ENCODE results near the gene NLRP9.

The NLRP9 gene

GRCh38 chr19:55689411-55690108 is 48.6 kb downstream of the NLRP9 start:
- no peak overlapping the region for H3K4me3 ChIP-seq (ENCODE audit: low read depth, low read length)
- no peak for DNase-seq (ENCODE audit: low read depth)
- TF ChIP-seq CTCF (IDR thresholded peaks at IDR 0.05; ENCODE audit: low read depth, low read length) (no peak), MAX (IDR thresholded peaks at IDR 0.05; ENCODE audit: low read depth, low read length) (no peak), MYC (IDR thresholded peaks at IDR 0.05; ENCODE audit: low read depth, low read length) (no peak), POLR2A (IDR thresholded peaks at IDR 0.05; ENCODE audit: extremely low read depth, insufficient read length) (no peak)

- no peak for TF ChIP-seq MAX (IDR thresholded peaks at IDR 0.05; ENCODE audit: low read depth, low read length)
- TF ChIP-seq CTCF (IDR thresholded peaks at IDR 0.05; ENCODE audit: low read depth, low read length): no peak
- no peak for TF ChIP-seq MYC (IDR thresholded peaks at IDR 0.05; ENCODE audit: low read depth, low read length)
- no peak for TF ChIP-seq POLR2A (IDR thresholded peaks at IDR 0.05; ENCODE audit: extremely low read depth, insufficient read length)
- no peak overlapping the region for H3K4me3 ChIP-seq (ENCODE audit: low read depth, low read length)
- DNase-seq (ENCODE audit: low read depth): no peak
These were observed 49.6 kb downstream of the NLRP9 start for GRCh38 chr19:55688422-55689218.

- DNase-seq (ENCODE audit: low read depth): no peak
- TF ChIP-seq POLR2A (IDR thresholded peaks at IDR 0.05; ENCODE audit: extremely low read depth, insufficient read length) (no peak), MYC (IDR thresholded peaks at IDR 0.05; ENCODE audit: low read depth, low read length) (no peak), MAX (IDR thresholded peaks at IDR 0.05; ENCODE audit: low read depth, low read length) (no peak), CTCF (IDR thresholded peaks at IDR 0.05; ENCODE audit: low read depth, low read length) (no peak)
- H3K4me3 ChIP-seq (ENCODE audit: low read depth, low read length): no peak overlapping the region
These were observed 50.7 kb downstream of the NLRP9 start for GRCh38 chr19:55687281-55688201.

- no peak for TF ChIP-seq CTCF (IDR thresholded peaks at IDR 0.05; ENCODE audit: low read depth, low read length)
- H3K4me3 ChIP-seq (ENCODE audit: low read depth, low read length): no peak overlapping the region
- no peak for DNase-seq (ENCODE audit: low read depth)
These were observed 51.7 kb downstream of the NLRP9 start for GRCh38 chr19:55686311-55687050.

GRCh38 chr19:55685776-55686175 is 52.4 kb downstream of the NLRP9 start:
- TF ChIP-seq CTCF (IDR thresholded peaks at IDR 0.05; ENCODE audit: low read depth, low read length) (no peak), POLR2A (IDR thresholded peaks at IDR 0.05; ENCODE audit: extremely low read depth, insufficient read length) (no peak), MAX (IDR thresholded peaks at IDR 0.05; ENCODE audit: low read depth, low read length) (no peak), MYC (IDR thresholded peaks at IDR 0.05; ENCODE audit: low read depth, low read length) (no peak)
- no peak overlapping the region for H3K4me3 ChIP-seq (ENCODE audit: low read depth, low read length)
- DNase-seq (ENCODE audit: low read depth): no peak

Measured in NB4 (cell line).